HCT116 (cell line): ENCODE results near the gene CPNE5. TPM values are rescaled to one million over a fixed set of nuclear protein-coding genes. Genes with fewer than 3 reads are reported as not detected.

ENCODE experiments used
- ATAC-seq: fragments of 200-7000 bp; cut with Tn5 transposase; 2 replicates; pipeline ENCODE4 v1.9.1; 2020; ENCODE audit warnings: mild to moderate bottlenecking, moderate library complexity
- BruUV-seq: library from RNA; stranded (reverse); fragments of 400-500 nt; replicated peaks from 2 replicates; lab custom pipeline; 2021; lab: Mats Ljungman, UMichigan
- CTCF ChIA-PET: fragments of 300-600 bp; sonication (Branson Sonifier 250); formaldehyde crosslinking; loops from one replicate; lab custom pipeline; 2021; ENCODE audit warnings: antibody characterized with exemption; lab: Charles Lee
- POLR2A ChIA-PET: fragments of 300-600, 350-600 bp; sonication (Branson Sonifier 250); formaldehyde crosslinking; loops from one replicate; lab custom pipeline; 2021; ENCODE audit warnings: antibody characterized with exemption; lab: Charles Lee
- RAD21 ChIA-PET, 2 experiments: fragments of 300-600 bp; sonication (Branson Sonifier 250); formaldehyde crosslinking; loops; one replicate each; lab custom pipeline; 2023; ENCODE audit warnings: low total read pairs in 2 of 2; ENCODE audit not compliant: uncharacterized antibody in 2 of 2, unreplicated experiment in 2 of 2, low non-redundant PET in 1 of 2; lab: Charles Lee
- DNase-seq: peaks from one replicate; pipeline ENCODE4 v3.0.0-alpha.2; 2010; ENCODE audit warnings: low read depth, low spot score
- H2AFZ ChIP-seq: fragments of 200-600 bp; shearing (Covaris generic), sonication (generic); 2 replicates; pipeline ENCODE4 v1.6.1; 2017; ENCODE audit warnings: low read depth, mixed run types, mixed read lengths, antibody characterized with exemption, low read length; ENCODE audit not compliant: poor library complexity, severe bottlenecking
- H3K27ac ChIP-seq: 2 replicates; pipeline ENCODE4 v1.5.1; 2012; ENCODE audit warnings: low read depth, low read length
- H3K27me3 ChIP-seq: fragments of 200-600 bp; sonication (generic); 2 replicates; pipeline ENCODE4 v1.6.1; 2016; ENCODE audit warnings: mixed run types, low read length, mixed read lengths; ENCODE audit not compliant: insufficient read depth
- H3K36me3 ChIP-seq, 2 experiments: fragments of 200-500 bp in 1 of 2; fragments of 200-600 bp in 1 of 2; sonication (Bioruptor generic) in 1 of 2; sonication (generic) in 1 of 2; 2 replicates each; pipeline versions ENCODE4 v1.5.1 to v1.6.1; 2014 to 2016; ENCODE audit warnings: low read length in 2 of 2, inconsistent platforms in 1 of 2, mixed read lengths in 1 of 2, mixed run types in 1 of 2; ENCODE audit not compliant: insufficient read depth in 2 of 2, control insufficient read depth in 1 of 2
- H3K4me1 ChIP-seq, 2 experiments: fragments of 200-600 bp in 1 of 2; sonication (generic) in 1 of 2; 2 replicates each; pipeline versions ENCODE4 v1.5.1 to v1.6.1; 2012 to 2017; ENCODE audit warnings: low read length in 2 of 2, inconsistent platforms in 1 of 2, mild to moderate bottlenecking in 1 of 2, mixed read lengths in 1 of 2, mixed run types in 1 of 2, moderate library complexity in 1 of 2; ENCODE audit not compliant: insufficient read depth in 2 of 2, control insufficient read depth in 1 of 2
- H3K4me2 ChIP-seq: fragments of 200-600 bp; sonication (generic); 2 replicates; pipeline ENCODE4 v1.6.1; 2017; ENCODE audit warnings: mixed run types, low read length, mixed read lengths
- H3K4me3 ChIP-seq, 2 experiments: fragments of 200-600 bp in 1 of 2; sonication (generic) in 1 of 2; replicated peaks in 1 of 2; 2 replicates each; pipeline ENCODE4 v1.5.1; 2011 to 2016; ENCODE audit warnings: low read length in 2 of 2, control low read depth in 1 of 2, low read depth in 1 of 2, mild to moderate bottlenecking in 1 of 2, mixed read lengths in 1 of 2, mixed run types in 1 of 2
- H3K79me2 ChIP-seq: fragments of 200-600 bp; sonication (generic); 2 replicates; pipeline ENCODE4 v1.6.1; 2017; ENCODE audit warnings: mild to moderate bottlenecking, mixed run types, low read length, moderate library complexity, mixed read lengths; ENCODE audit not compliant: insufficient read depth
- H3K9ac ChIP-seq: fragments of 200-600 bp; sonication (generic); 2 replicates; pipeline ENCODE4 v1.6.1; 2016; ENCODE audit warnings: low read length, mixed read lengths
- H3K9me2 ChIP-seq: fragments of 200-600 bp; sonication (generic), shearing (Covaris generic); 2 replicates; pipeline ENCODE4 v1.6.1; 2017; ENCODE audit warnings: mixed run types, mild to moderate bottlenecking, moderate library complexity; ENCODE audit not compliant: insufficient read depth
- H3K9me3 ChIP-seq, 2 experiments: fragments of 200-500 bp in 1 of 2; fragments of 200-600 bp in 1 of 2; sonication (Bioruptor generic) in 1 of 2; sonication (generic) in 1 of 2; 2 replicates each; pipeline ENCODE4 v1.6.1; 2014 to 2017; ENCODE audit warnings: low read length in 2 of 2, mixed read lengths in 2 of 2, inconsistent platforms in 1 of 2, low read depth in 1 of 2, mild to moderate bottlenecking in 1 of 2, mixed run types in 1 of 2, moderate library complexity in 1 of 2; ENCODE audit not compliant: control insufficient read depth in 1 of 2, insufficient read depth in 1 of 2
- H4K20me1 ChIP-seq: fragments of 200-600 bp; sonication (generic), shearing (Covaris generic); 2 replicates; pipeline ENCODE4 v1.6.1; 2017; ENCODE audit warnings: mixed run types, mild to moderate bottlenecking, moderate library complexity; ENCODE audit not compliant: insufficient read depth
- CEBPB ChIP-seq: IDR thresholded peaks from 2 replicates; pipeline ENCODE4 v1.6.1; 2012; ENCODE audit warnings: low read depth
- EGR1 ChIP-seq: IDR thresholded peaks from 2 replicates; pipeline ENCODE4 v1.6.1; 2012; ENCODE audit warnings: low read depth
- ELF1 ChIP-seq: IDR thresholded peaks from 2 replicates; pipeline ENCODE4 v1.6.1; 2012; ENCODE audit warnings: low read depth, borderline replicate concordance
- EZH2phosphoT487 ChIP-seq: fragments of 200-600 bp; IDR thresholded peaks from 2 replicates; pipeline ENCODE4 v1.6.1; 2018; ENCODE audit warnings: antibody characterized with exemption, borderline replicate concordance
- FOSL1 ChIP-seq: IDR thresholded peaks from 2 replicates; pipeline ENCODE4 v1.6.1; 2012; ENCODE audit warnings: low read depth
- JUND ChIP-seq: IDR thresholded peaks from 2 replicates; pipeline ENCODE4 v1.6.1; 2012
- POLR2A ChIP-seq: IDR thresholded peaks from 2 replicates; pipeline ENCODE4 v1.7.0; 2011; ENCODE audit warnings: borderline replicate concordance; ENCODE audit not compliant: insufficient read depth, insufficient read length; ENCODE audit errors: extremely low read depth
- RAD21 ChIP-seq: IDR thresholded peaks from 2 replicates; pipeline ENCODE4 v1.6.1; 2012; ENCODE audit warnings: low read depth, mild to moderate bottlenecking
- SP1 ChIP-seq: IDR thresholded peaks from 2 replicates; pipeline ENCODE4 v1.6.1; 2012; ENCODE audit warnings: low read depth
- SRF ChIP-seq: IDR thresholded peaks from 2 replicates; pipeline ENCODE4 v1.6.1; 2012; ENCODE audit warnings: low read depth
- ZFX ChIP-seq: fragments of 450-650 bp; IDR thresholded peaks from 2 replicates; pipeline ENCODE4 v1.6.1; 2017
- intact Hi-C: fragments of 100-400 bp; cut with micrococcal nuclease; formaldehyde crosslinking; loops from 2 replicates; pipeline ENCODE4 v1.10.0; 2022
- total RNA-seq: library from RNA; stranded (reverse); gene quantifications from one replicate; pipeline ENCODE4 v1.2.1, GENCODE V29; 2021; ENCODE audit not compliant: unreplicated experiment
- TF ChIP-seq, protein P1 (sequence below): IDR thresholded peaks from 2 replicates; pipeline ENCODE4 v1.6.1; 2012; ENCODE audit warnings: low read depth
- TF ChIP-seq, protein P2 (sequence below), 3 experiments: fragments of 200-600 bp in 1 of 3; sonication (generic) in 1 of 3; IDR thresholded peaks in 2 of 3; conservative IDR thresholded peaks in 1 of 3; 2 replicates each; pipeline ENCODE4 v1.5.1; 2012 to 2017; ENCODE audit warnings: low read depth in 2 of 3, low read length in 2 of 3, antibody characterized with exemption in 1 of 3, borderline replicate concordance in 1 of 3, control low read depth in 1 of 3, mild to moderate bottlenecking in 1 of 3, mixed read lengths in 1 of 3, mixed run types in 1 of 3, moderate library complexity in 1 of 3; ENCODE audit not compliant: insufficient read depth in 1 of 3

CPNE5 gene
- total RNA-seq, 1 experiment from 2014 or later = not detected

DNA sequence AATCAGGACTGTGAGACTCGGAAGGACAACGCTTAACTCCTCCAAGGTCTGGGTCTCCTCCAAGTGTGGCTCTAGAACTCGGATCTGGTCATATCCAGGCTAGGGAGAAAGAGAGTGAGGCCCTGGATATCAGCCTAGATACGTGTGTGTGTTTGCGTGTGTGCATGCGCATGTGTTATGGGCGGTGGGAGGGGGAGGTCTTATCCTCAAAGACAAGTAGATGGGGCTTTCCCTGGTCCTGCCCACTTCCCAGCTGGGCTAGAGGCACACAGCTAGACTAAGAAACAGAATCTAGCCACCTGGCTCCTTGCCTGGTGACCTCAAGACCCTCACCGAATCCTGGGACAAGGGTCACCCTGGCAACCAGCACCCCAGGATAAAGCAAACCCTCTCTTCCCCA lies 13.2 kb downstream of the CPNE5 start:
- Histone ChIP-seq H3K4me3 (no peak overlapping the region), H3K9me3 (no peaks in the 10 kb centered on the region), H3K27ac (no peak overlapping the region), H3K9ac (no peak overlapping the region), H3K79me2 (no peaks in the 10 kb centered on the region), H3K4me2 (no peak overlapping the region), H2AFZ (no peak overlapping the region), H3K4me1 (peaks cover 0 to 2% of the 10 kb centered on the region in 2 experiments; a peak in 3 of 4 replicates), H4K20me1 (no peaks in the 10 kb centered on the region), H3K36me3 (no peaks in the 10 kb centered on the region), H3K27me3 (no peaks in the 10 kb centered on the region), H3K9me2 (no peaks in the 10 kb centered on the region)
- ChIA-PET POLR2A (no interaction called here), CTCF (no interaction called here), RAD21 (no interaction called here)
- DNase-seq = no peak
- BruUV-seq = no TSS peak
- intact Hi-C loops = no loop called here
- no peak for ATAC-seq
- TF ChIP-seq, protein P1, sequence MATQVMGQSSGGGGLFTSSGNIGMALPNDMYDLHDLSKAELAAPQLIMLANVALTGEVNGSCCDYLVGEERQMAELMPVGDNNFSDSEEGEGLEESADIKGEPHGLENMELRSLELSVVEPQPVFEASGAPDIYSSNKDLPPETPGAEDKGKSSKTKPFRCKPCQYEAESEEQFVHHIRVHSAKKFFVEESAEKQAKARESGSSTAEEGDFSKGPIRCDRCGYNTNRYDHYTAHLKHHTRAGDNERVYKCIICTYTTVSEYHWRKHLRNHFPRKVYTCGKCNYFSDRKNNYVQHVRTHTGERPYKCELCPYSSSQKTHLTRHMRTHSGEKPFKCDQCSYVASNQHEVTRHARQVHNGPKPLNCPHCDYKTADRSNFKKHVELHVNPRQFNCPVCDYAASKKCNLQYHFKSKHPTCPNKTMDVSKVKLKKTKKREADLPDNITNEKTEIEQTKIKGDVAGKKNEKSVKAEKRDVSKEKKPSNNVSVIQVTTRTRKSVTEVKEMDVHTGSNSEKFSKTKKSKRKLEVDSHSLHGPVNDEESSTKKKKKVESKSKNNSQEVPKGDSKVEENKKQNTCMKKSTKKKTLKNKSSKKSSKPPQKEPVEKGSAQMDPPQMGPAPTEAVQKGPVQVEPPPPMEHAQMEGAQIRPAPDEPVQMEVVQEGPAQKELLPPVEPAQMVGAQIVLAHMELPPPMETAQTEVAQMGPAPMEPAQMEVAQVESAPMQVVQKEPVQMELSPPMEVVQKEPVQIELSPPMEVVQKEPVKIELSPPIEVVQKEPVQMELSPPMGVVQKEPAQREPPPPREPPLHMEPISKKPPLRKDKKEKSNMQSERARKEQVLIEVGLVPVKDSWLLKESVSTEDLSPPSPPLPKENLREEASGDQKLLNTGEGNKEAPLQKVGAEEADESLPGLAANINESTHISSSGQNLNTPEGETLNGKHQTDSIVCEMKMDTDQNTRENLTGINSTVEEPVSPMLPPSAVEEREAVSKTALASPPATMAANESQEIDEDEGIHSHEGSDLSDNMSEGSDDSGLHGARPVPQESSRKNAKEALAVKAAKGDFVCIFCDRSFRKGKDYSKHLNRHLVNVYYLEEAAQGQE = no peak
- TF ChIP-seq POLR2A = no peak
- no peak for TF ChIP-seq CEBPB
- no peak for TF ChIP-seq RAD21
- TF ChIP-seq EGR1 = no peak
- TF ChIP-seq SP1 = no peak
- TF ChIP-seq SRF = no peak
- TF ChIP-seq EZH2phosphoT487 = no peak
- TF ChIP-seq, protein P2, sequence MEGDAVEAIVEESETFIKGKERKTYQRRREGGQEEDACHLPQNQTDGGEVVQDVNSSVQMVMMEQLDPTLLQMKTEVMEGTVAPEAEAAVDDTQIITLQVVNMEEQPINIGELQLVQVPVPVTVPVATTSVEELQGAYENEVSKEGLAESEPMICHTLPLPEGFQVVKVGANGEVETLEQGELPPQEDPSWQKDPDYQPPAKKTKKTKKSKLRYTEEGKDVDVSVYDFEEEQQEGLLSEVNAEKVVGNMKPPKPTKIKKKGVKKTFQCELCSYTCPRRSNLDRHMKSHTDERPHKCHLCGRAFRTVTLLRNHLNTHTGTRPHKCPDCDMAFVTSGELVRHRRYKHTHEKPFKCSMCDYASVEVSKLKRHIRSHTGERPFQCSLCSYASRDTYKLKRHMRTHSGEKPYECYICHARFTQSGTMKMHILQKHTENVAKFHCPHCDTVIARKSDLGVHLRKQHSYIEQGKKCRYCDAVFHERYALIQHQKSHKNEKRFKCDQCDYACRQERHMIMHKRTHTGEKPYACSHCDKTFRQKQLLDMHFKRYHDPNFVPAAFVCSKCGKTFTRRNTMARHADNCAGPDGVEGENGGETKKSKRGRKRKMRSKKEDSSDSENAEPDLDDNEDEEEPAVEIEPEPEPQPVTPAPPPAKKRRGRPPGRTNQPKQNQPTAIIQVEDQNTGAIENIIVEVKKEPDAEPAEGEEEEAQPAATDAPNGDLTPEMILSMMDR (IDR thresholded peaks at IDR 0.05 in 2 of 3, conservative IDR thresholded peaks at IDR 0.05 in 1 of 3; ENCODE audit: borderline replicate concordance in 1 of 3, insufficient read depth in 1 of 3, low read depth in 2 of 3, low read length in 2 of 3) = no peak
- no peak for TF ChIP-seq ELF1
- no peak for TF ChIP-seq FOSL1
- no peak for TF ChIP-seq JUND
- TF ChIP-seq ZFX = no peak
